NCI-H1436 (cell line): ENCODE results near the gene TRAPPC10.
"Not testable (repeated sequence)": the region's sequence is repeated elsewhere in the genome, so short reads cannot be mapped to it uniquely, and the experiment has no call there.

Experiments used
- DNase-seq: peaks from one replicate; lab custom pipeline; 2025; lab: John Stamatoyannopoulos, UW

The TRAPPC10 gene

GRCh38 chr21:44089001-44089911, 77.1 kb downstream of the TRAPPC10 start:
- no peak for DNase-seq

- no peak for DNase-seq
Measured at GRCh38 chr21:44090325-44090724, 78.2 kb downstream of the TRAPPC10 start.

- no peak for DNase-seq
Measured at GRCh38 chr21:44092211-44092610, 80.1 kb downstream of the TRAPPC10 start.

- no peak for DNase-seq
Measured at GRCh38 chr21:44093761-44094160, 81.7 kb downstream of the TRAPPC10 start.

GRCh38 chr21:44094832-44095231, 82.7 kb downstream of the TRAPPC10 start:
- DNase-seq: no peak

- DNase-seq: not testable (repeated sequence)
Measured at GRCh38 chr21:44098507-44098906, 86.4 kb downstream of the TRAPPC10 start.

- DNase-seq: not testable (repeated sequence)
Measured at GRCh38 chr21:44098964-44099363, 86.9 kb downstream of the TRAPPC10 start.

- not testable (repeated sequence) for DNase-seq
Measured at GRCh38 chr21:44107026-44107501, 95.0 kb downstream of the TRAPPC10 start, which contains the start of gene PWP2. PWP2 (plus strand) TSS chr21:44107399; CDS start chr21:44107417, 18 bp downstream.

GRCh38 chr21:44107589-44107988, 95.5 kb downstream of the TRAPPC10 start:
- not testable (repeated sequence) for DNase-seq

GRCh38 chr21:44113702-44114371, 101.7 kb downstream of the TRAPPC10 start:
- not testable (repeated sequence) for DNase-seq

GRCh38 chr21:44122131-44122530, 110.0 kb downstream of the TRAPPC10 start:
- not testable (repeated sequence) for DNase-seq

GRCh38 chr21:44127827-44128226, 115.7 kb downstream of the TRAPPC10 start:
- not testable (repeated sequence) for DNase-seq

GRCh38 chr21:44133715-44134057, 121.6 kb downstream of the TRAPPC10 start:
- not testable (repeated sequence) for DNase-seq

- DNase-seq: not testable (repeated sequence)
Measured at GRCh38 chr21:44134732-44135131, 122.6 kb downstream of the TRAPPC10 start.

- DNase-seq: not testable (repeated sequence)
Measured at GRCh38 chr21:44138039-44138438, 125.9 kb downstream of the TRAPPC10 start.

- not testable (repeated sequence) for DNase-seq
Measured at GRCh38 chr21:44139787-44140551, 127.9 kb downstream of the TRAPPC10 start.

- not testable (repeated sequence) for DNase-seq
Measured at GRCh38 chr21:44140552-44140932, 128.4 kb downstream of the TRAPPC10 start.

- DNase-seq: not testable (repeated sequence)
Measured at GRCh38 chr21:44142470-44142869, 130.4 kb downstream of the TRAPPC10 start.

- DNase-seq: not testable (repeated sequence)
Measured at GRCh38 chr21:44143380-44143779, 131.3 kb downstream of the TRAPPC10 start.

- DNase-seq: not testable (repeated sequence)
Measured at GRCh38 chr21:44143996-44144395, 131.9 kb downstream of the TRAPPC10 start.

GRCh38 chr21:44144784-44145602, 132.9 kb downstream of the TRAPPC10 start:
- not testable (repeated sequence) for DNase-seq
